ENCODE data around the gene COPG1. TPM values are rescaled to one million over a fixed set of nuclear protein-coding genes. Genes with fewer than 3 reads are reported as not detected.
"Not testable (repeated sequence)": the region's sequence is repeated elsewhere in the genome, so short reads cannot be mapped to it uniquely, and the experiment has no call there.

Gene COPG1
- total RNA-seq, 3 donors from 2014 or later: 82.6 to 121 (median 102) TPM

DNA sequence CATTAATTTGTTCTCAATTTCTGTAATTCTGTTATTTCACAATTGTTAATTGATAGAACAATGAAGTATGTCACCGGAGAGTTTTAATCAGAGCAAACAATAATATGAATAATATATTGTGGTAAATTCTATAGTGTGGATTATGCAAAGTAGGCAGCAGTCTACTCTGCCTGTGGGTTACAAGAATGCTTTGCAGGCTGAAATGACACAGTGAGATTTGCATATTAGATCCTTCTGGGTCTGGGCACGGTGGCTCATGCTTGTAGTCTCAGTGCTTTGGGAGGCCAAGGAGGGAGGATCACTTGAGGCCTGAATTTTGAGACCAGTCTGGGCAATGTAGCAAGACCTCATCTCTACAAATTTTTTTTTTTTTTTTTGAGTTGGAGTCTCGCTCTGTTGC, 12.5 kb downstream of the COPG1 start:
- H3K4me3 ChIP-seq: no peak overlapping the region
- intact Hi-C loops (cut with DNase I; ENCODE audit: low total_unique reads): no loop called here
- H3K9me3 ChIP-seq: no peaks in the 10 kb centered on the region
- no peaks in the 10 kb centered on the region for H3K27me3 ChIP-seq
- H3K36me3 ChIP-seq: peaks cover 25% of the 10 kb centered on the region
- TF ChIP-seq, protein P1, sequence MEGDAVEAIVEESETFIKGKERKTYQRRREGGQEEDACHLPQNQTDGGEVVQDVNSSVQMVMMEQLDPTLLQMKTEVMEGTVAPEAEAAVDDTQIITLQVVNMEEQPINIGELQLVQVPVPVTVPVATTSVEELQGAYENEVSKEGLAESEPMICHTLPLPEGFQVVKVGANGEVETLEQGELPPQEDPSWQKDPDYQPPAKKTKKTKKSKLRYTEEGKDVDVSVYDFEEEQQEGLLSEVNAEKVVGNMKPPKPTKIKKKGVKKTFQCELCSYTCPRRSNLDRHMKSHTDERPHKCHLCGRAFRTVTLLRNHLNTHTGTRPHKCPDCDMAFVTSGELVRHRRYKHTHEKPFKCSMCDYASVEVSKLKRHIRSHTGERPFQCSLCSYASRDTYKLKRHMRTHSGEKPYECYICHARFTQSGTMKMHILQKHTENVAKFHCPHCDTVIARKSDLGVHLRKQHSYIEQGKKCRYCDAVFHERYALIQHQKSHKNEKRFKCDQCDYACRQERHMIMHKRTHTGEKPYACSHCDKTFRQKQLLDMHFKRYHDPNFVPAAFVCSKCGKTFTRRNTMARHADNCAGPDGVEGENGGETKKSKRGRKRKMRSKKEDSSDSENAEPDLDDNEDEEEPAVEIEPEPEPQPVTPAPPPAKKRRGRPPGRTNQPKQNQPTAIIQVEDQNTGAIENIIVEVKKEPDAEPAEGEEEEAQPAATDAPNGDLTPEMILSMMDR (IDR thresholded peaks at IDR 0.05): no peak
- TF ChIP-seq POLR2A (IDR thresholded peaks at IDR 0.05) (no peak), POLR2AphosphoS5 (IDR thresholded peaks at IDR 0.05) (no peak)
- no peak overlapping the region for H3K27ac ChIP-seq
- DNase-seq (ENCODE audit: low spot score in 2 of 2): peak in 1 of 2 donors; percentile 2
- H3K4me1 ChIP-seq: no peaks in the 10 kb centered on the region

DNA sequence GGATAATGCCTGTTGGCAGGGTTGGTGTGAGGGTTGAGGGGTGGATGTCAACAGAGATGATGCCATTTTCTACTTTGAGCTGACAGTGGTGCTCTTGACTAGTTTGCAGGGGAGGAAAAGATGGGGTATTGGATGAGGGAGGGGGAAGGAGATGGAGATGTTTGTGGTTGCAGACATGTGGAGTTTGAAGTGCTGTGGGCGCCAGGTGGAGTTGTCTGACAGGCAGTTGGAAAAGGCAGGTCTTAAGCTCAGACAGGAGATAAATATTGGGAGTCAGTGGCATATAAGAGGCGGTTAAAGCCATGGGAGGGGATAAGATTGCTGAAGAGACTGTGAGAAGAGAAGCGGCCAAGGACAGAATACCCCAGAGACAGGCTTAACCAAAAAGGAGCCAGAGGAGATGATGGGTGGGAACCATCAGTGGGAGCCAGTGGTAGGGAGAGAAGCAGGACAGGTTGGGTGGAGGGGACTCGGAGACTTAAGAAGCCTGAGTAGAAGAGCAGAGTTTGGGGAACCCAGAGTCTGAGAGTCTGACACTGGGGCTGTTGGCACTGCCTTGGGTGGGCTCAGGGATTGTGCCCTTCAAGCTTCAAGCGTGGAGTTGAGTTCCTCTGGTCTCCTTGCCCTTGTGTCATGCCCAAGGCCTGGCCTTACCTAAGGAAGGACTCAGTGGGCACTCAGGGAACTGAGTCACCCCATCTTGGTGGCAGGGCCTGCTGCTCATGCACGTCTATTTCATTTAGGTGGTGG, 13.9 kb downstream of the COPG1 start:
- Histone ChIP-seq H3K36me3 (peaks cover 22% of the 10 kb centered on the region), H3K4me1 (no peaks in the 10 kb centered on the region), H3K27ac (no peak overlapping the region), H3K9me3 (no peaks in the 10 kb centered on the region), H3K4me3 (no peak overlapping the region), H3K27me3 (no peaks in the 10 kb centered on the region)
- DNase-seq (ENCODE audit: low spot score in 2 of 2): peak in 1 of 2 donors; percentile 37
- TF ChIP-seq, protein P1 (IDR thresholded peaks at IDR 0.05): no peak
- TF ChIP-seq POLR2AphosphoS5 (IDR thresholded peaks at IDR 0.05) (no peak), POLR2A (IDR thresholded peaks at IDR 0.05) (no peak)
- intact Hi-C loops (cut with DNase I; ENCODE audit: low total_unique reads): no loop called here

DNA sequence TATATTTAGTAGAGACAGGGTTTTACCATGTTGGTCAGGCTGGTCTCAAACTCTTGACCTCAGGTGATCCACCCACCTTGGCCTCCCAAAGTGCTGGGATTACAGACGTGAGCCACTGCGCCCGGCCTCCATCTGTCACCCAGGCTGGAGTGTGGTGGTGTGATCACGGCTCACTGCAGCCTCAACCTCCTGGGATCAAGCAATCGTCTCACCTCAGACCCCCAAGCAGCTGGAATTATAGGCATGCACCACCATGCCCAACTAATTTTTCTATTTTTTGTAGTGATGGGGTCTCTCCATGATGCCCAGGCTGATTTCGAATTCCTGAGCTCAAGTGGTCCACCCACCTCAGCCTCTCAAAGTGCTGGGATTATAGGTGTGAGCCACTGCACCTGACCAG, 15.6 kb downstream of the COPG1 start:
- H3K4me3 ChIP-seq; H3K27ac ChIP-seq; intact Hi-C loops (cut with DNase I; ENCODE audit: low total_unique reads); H3K9me3 ChIP-seq; H3K4me1 ChIP-seq; H3K27me3 ChIP-seq: not testable (repeated sequence)
- H3K36me3 ChIP-seq: peaks cover 23% of the 10 kb centered on the region
- DNase-seq (ENCODE audit: low spot score in 2 of 2): peak in 1 of 2 donors; percentile 31

DNA sequence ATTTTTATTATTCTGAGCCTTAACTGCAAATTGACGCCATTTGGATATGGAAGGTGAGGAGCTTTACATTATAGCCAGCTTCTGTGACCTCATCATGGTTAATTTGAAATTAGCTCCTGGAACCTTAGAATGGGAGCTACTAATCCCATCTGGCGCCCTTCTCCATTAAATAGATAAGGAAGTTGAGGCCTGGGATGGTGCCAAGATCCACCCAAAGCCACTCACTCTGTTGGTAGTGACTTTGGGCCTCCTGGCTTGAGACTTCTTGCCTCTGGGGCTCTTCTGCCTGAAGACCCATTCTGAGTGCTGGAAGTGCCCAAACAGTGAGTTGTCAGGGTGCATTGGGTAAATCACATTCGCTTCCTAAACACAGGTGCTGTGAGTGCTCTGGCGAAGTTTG, 17.2 kb downstream of the COPG1 start:
- H3K27ac ChIP-seq: no peak overlapping the region
- DNase-seq (ENCODE audit: low spot score in 2 of 2): peak in 1 of 2 donors; percentile 7
- no peaks in the 10 kb centered on the region for H3K4me1 ChIP-seq
- no peaks in the 10 kb centered on the region for H3K27me3 ChIP-seq
- intact Hi-C loops (cut with DNase I; ENCODE audit: low total_unique reads): no loop called here
- no peak for TF ChIP-seq POLR2A (IDR thresholded peaks at IDR 0.05)
- TF ChIP-seq, protein P1 (IDR thresholded peaks at IDR 0.05): no peak
- TF ChIP-seq POLR2AphosphoS5 (IDR thresholded peaks at IDR 0.05): no peak
- peaks cover 12% of the 10 kb centered on the region for H3K36me3 ChIP-seq
- H3K9me3 ChIP-seq: no peaks in the 10 kb centered on the region
- no peak overlapping the region for H3K4me3 ChIP-seq

DNA sequence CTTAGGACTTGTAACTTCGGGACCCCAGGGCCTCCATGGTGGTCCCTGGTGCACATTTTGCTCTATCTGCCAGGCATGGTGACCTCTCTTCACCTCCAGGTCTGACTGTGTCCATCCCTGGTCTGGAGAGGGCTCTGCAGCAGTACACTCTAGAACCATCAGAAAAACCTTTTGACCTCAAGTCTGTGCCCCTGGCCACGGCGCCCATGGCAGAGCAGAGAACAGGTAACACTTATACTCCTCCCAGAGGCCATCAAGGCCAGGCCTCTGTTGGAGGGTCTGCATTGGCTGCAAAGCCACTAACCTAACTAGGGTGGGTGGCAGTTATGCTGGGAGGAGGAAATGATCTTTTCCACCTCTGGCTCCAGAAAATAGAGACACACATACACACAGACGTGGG, 19.0 kb downstream of the COPG1 start:
- H3K27me3 ChIP-seq: no peaks in the 10 kb centered on the region
- TF ChIP-seq, protein P1 (IDR thresholded peaks at IDR 0.05): no peak
- TF ChIP-seq POLR2AphosphoS5 (IDR thresholded peaks at IDR 0.05) (no peak), POLR2A (IDR thresholded peaks at IDR 0.05) (no peak)
- no peaks in the 10 kb centered on the region for H3K9me3 ChIP-seq
- no peak overlapping the region for H3K4me3 ChIP-seq
- no peaks in the 10 kb centered on the region for H3K4me1 ChIP-seq
- no peak for DNase-seq (ENCODE audit: low spot score in 2 of 2)
- peaks cover 23% of the 10 kb centered on the region for H3K36me3 ChIP-seq
- intact Hi-C loops (cut with DNase I; ENCODE audit: low total_unique reads): no loop called here
- no peak overlapping the region for H3K27ac ChIP-seq

All from breast epithelium (tissue), 4 donors.